ENCODE data around the gene CAMTA1. TPM values are rescaled to one million over a fixed set of nuclear protein-coding genes. Genes with fewer than 3 reads are reported as not detected.

Gene CAMTA1
- total and polyA plus RNA-seq, 4 donors = 48.1 to 140 (median 52.3) TPM

DNA sequence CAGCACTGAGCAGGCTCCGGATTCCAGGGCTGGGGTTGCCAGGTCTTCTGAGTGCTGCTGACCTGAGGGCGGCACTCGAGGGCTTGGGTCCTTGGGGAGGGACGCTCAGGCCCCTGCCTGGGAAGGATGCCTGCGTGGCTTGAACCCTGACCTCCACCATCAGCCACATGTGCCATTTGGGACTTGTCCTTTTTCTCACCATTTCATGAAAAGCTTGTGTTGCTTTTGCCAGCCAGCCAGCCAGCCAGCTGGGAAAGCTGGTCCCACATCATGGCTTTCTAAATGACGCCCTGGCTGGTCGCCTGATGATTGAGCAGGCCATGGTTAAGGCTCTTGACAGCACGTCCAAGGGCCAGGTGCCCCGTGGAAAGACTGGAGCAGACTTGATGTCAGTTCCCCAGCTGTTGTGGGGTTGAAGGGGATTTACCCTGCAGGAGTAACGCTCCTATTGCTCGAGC, 168.7 kb downstream of the CAMTA1 start:
- 81 to 85% methylated on average over 11 of the region's 11 CpGs for WGBS, 2 donors

DNA sequence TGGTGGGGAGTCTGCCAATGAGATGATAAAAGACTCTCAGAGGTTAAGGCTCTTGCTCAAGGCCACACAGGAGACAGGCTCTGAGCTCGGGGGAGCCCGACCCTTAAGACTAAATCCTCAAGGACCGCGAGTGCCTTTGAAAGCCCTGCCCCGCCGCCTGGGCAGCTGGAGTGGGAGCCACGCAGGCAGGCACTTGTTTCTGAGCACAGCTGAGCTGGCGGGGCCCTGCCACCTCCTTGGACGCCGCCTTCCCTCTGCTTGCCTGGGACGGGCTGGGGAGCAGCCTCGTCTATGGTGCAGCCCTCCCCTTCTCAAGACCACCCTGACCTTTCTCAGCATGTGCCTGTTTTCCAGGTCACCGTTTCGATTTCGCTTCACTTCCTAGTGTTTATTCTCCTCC, 169.3 kb downstream of the CAMTA1 start:
- ATAC-seq (ENCODE audit: insufficient read depth, low FRiP score) = no peak
- H3K9ac ChIP-seq (ENCODE audit: insufficient read depth in 1 of 2, low read length in 2 of 2) = no peak overlapping the region
- no peaks in the 10 kb centered on the region for H3K36me3 ChIP-seq (ENCODE audit: control insufficient read depth in 4 of 4, insufficient read depth in 4 of 4, low read length in 4 of 4)
- WGBS, 2 donors = 57 to 84% methylated on average over 14 to 15 of the region's 15 CpGs
- H3K27me3 ChIP-seq (ENCODE audit: control insufficient read depth in 3 of 3, insufficient read depth in 3 of 3, low read length in 2 of 3) = no peaks in the 10 kb centered on the region
- peaks cover 0 to 4% (median 0%) of the 10 kb centered on the region in 5 donors for H3K4me1 ChIP-seq (ENCODE audit: control insufficient read depth in 5 of 5, insufficient read depth in 5 of 5, low read length in 5 of 5)
- no peak overlapping the region for H3K4me3 ChIP-seq
- no peak overlapping the region for H3K27ac ChIP-seq (ENCODE audit: low read depth in 1 of 2, low read length in 1 of 2)
- TF ChIP-seq, protein P1, sequence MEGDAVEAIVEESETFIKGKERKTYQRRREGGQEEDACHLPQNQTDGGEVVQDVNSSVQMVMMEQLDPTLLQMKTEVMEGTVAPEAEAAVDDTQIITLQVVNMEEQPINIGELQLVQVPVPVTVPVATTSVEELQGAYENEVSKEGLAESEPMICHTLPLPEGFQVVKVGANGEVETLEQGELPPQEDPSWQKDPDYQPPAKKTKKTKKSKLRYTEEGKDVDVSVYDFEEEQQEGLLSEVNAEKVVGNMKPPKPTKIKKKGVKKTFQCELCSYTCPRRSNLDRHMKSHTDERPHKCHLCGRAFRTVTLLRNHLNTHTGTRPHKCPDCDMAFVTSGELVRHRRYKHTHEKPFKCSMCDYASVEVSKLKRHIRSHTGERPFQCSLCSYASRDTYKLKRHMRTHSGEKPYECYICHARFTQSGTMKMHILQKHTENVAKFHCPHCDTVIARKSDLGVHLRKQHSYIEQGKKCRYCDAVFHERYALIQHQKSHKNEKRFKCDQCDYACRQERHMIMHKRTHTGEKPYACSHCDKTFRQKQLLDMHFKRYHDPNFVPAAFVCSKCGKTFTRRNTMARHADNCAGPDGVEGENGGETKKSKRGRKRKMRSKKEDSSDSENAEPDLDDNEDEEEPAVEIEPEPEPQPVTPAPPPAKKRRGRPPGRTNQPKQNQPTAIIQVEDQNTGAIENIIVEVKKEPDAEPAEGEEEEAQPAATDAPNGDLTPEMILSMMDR (IDR thresholded peaks at IDR 0.05; ENCODE audit: control extremely low read depth, extremely low read depth) = no peak
- DNase-seq = no peak
- H3K9me3 ChIP-seq (ENCODE audit: control insufficient read depth in 4 of 4, insufficient read depth in 3 of 4, low read length in 3 of 4) = peaks cover 0 to 4% (median 0%) of the 10 kb centered on the region in 4 donors

More for the DNA sequence above, 168.7 kb downstream of the CAMTA1 start:
- H3K9me3 ChIP-seq (ENCODE audit: control insufficient read depth in 4 of 4, insufficient read depth in 3 of 4, low read length in 3 of 4) = peaks cover 0 to 4% (median 0%) of the 10 kb centered on the region in 4 donors
- no peak overlapping the region for H3K4me3 ChIP-seq
- no peak overlapping the region for H3K9ac ChIP-seq (ENCODE audit: insufficient read depth in 1 of 2, low read length in 2 of 2)
- H3K4me1 ChIP-seq (ENCODE audit: control insufficient read depth in 5 of 5, insufficient read depth in 5 of 5, low read length in 5 of 5) = peaks cover 0 to 4% (median 0%) of the 10 kb centered on the region in 5 donors
- H3K27me3 ChIP-seq (ENCODE audit: control insufficient read depth in 3 of 3, insufficient read depth in 3 of 3, low read length in 2 of 3) = no peaks in the 10 kb centered on the region
- no peak for DNase-seq
- no peak overlapping the region for H3K27ac ChIP-seq (ENCODE audit: low read depth in 1 of 2, low read length in 1 of 2)
- no peak for ATAC-seq (ENCODE audit: insufficient read depth, low FRiP score)
- H3K36me3 ChIP-seq (ENCODE audit: control insufficient read depth in 4 of 4, insufficient read depth in 4 of 4, low read length in 4 of 4) = no peaks in the 10 kb centered on the region
- TF ChIP-seq, protein P1 (IDR thresholded peaks at IDR 0.05; ENCODE audit: control extremely low read depth, extremely low read depth) = no peak

DNA sequence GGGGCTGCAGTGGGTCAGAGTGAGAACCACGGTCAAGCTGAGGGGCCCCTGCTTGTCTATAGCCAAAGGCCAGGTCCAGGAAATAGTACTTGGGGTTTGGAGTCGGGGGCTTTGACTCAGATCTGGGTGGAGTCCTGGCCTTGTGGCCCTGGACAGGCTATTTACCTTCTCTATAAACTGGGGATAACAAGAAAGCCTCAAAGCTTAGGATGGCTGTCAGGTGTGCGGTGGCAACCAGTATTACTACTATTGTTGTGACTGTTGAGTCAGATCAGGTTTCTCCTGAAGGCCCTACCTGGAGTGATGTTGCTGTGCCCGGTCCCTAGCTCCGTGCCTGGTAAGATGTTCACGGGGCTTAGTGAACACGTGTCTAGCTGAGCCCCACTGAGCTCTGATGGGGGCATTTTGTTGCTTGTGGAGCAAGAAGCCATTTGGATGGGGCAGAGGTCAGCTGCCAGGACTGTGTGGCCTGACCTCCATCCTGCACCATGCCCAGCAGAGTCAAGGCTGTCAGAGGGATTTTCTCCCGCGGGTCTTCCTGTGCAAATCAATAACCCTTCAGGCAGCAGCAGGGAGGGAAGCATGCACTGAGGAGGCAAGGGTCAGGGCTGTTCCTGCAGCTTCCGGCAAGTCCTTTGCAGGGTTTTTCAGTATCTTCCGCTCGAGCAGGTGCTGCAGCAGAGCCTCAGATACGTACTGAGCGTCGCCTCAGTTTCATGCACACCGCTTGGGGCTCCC, 170.3 kb downstream of the CAMTA1 start:
- Histone ChIP-seq H3K27ac (ENCODE audit: low read depth in 1 of 2, low read length in 1 of 2) (no peak overlapping the region), H3K4me3 (no peak overlapping the region), H3K9ac (ENCODE audit: insufficient read depth in 1 of 2, low read length in 2 of 2) (no peak overlapping the region), H3K36me3 (ENCODE audit: control insufficient read depth in 4 of 4, insufficient read depth in 4 of 4, low read length in 4 of 4) (no peaks in the 10 kb centered on the region), H3K9me3 (ENCODE audit: control insufficient read depth in 4 of 4, insufficient read depth in 3 of 4, low read length in 3 of 4) (peaks cover 0 to 4% (median 0%) of the 10 kb centered on the region in 4 donors), H3K4me1 (ENCODE audit: control insufficient read depth in 5 of 5, insufficient read depth in 5 of 5, low read length in 5 of 5) (peaks cover 0 to 8% (median 3%) of the 10 kb centered on the region in 5 donors), H3K27me3 (ENCODE audit: control insufficient read depth in 3 of 3, insufficient read depth in 3 of 3, low read length in 2 of 3) (peaks cover 0 to 3% (median 0%) of the 10 kb centered on the region in 3 donors)
- WGBS, 2 donors = 75 to 86% methylated on average over 16 of the region's 16 CpGs
- TF ChIP-seq, protein P1 (IDR thresholded peaks at IDR 0.05; ENCODE audit: control extremely low read depth, extremely low read depth) = no peak
- no peak for DNase-seq
- no peak for ATAC-seq (ENCODE audit: insufficient read depth, low FRiP score)

Data from lung (tissue), 12 donors.